Upper lobe of left lung (tissue), 6 donors: ENCODE measurements around the gene MYO1F. TPM values are rescaled to one million over a fixed set of nuclear protein-coding genes. Genes with fewer than 3 reads are reported as not detected.
A peak's percentile ranks its signal among the peaks of the same experiment; 100 is the strongest.

Experiments
- ATAC-seq, 2 donors: fragments of 200-7000 bp; cut with Tn5 transposase; one replicate each; pipeline ENCODE4 v1.9.1; 2022; ENCODE audit warnings: mild to moderate bottlenecking in 2 of 2, moderate library complexity in 2 of 2; ENCODE audit not compliant: low FRiP score in 2 of 2
- DNase-seq, 2 donors: peaks; one replicate each; pipeline ENCODE4 v3.0.0-alpha.2; 2019 to 2020
- H3K27ac ChIP-seq, 4 donors: fragments of 200-600 bp; sonication (generic); one replicate each; pipeline ENCODE4 v1.5.1; 2016 to 2019
- H3K27me3 ChIP-seq, 4 donors: fragments of 200-600 bp; sonication (generic); one replicate each; pipeline ENCODE4 v1.5.1; 2017 to 2019
- H3K36me3 ChIP-seq, 4 donors: fragments of 200-600 bp; sonication (generic); one replicate each; pipeline ENCODE4 v1.5.1; 2016 to 2019
- H3K4me1 ChIP-seq, 4 donors: fragments of 200-600 bp; sonication (generic); one replicate each; pipeline ENCODE4 v1.5.1; 2018 to 2019
- H3K4me3 ChIP-seq, 4 donors: fragments of 200-600 bp; sonication (generic); one replicate each; pipeline ENCODE4 v1.5.1; 2017 to 2019; ENCODE audit warnings: mild to moderate bottlenecking in 2 of 4, moderate library complexity in 1 of 4
- H3K9me3 ChIP-seq, 4 donors: fragments of 200-600 bp; sonication (generic); one replicate each; pipeline ENCODE4 v1.5.1; 2018 to 2019
- CTCF ChIP-seq, 6 experiments: fragments of 450-650 bp in 4 of 6; fragments of 200-600 bp in 2 of 6; sonication (generic) in 2 of 6; IDR thresholded peaks; one replicate each; pipeline ENCODE4 v1.5.1; 2016 to 2019; ENCODE audit warnings: antibody characterized with exemption in 6 of 6
- EP300 ChIP-seq, 4 donors: sonication (generic); formaldehyde crosslinking; IDR thresholded peaks; one replicate each; pipeline ENCODE4 v1.5.1; 2017; ENCODE audit warnings: antibody characterized with exemption in 4 of 4, control low read depth in 2 of 4
- POLR2A ChIP-seq, 4 donors: fragments of 450-650 bp; IDR thresholded peaks; one replicate each; pipeline ENCODE4 v1.5.1; 2016 to 2017; ENCODE audit warnings: antibody characterized with exemption in 4 of 4, mild to moderate bottlenecking in 2 of 4
- POLR2AphosphoS5 ChIP-seq, 2 donors: sonication (generic); formaldehyde crosslinking; IDR thresholded peaks; one replicate each; pipeline ENCODE4 v1.5.1; 2017; ENCODE audit warnings: antibody characterized with exemption in 2 of 2
- WGBS, 2 donors: methylation state at CpG; one replicate each; pipeline ENCODE4 v1.1.5; 2017 to 2018; 5-methylcytosine and 5-hydroxymethylcytosine counted together
- total RNA-seq, 6 donors: library from RNA; depleted of rRNA in 4 of 6; stranded (reverse); fragments of >200 nt in 4 of 6; gene quantifications; one replicate each; pipeline versions ENCODE4 v1.1.0 to v1.2.1, GENCODE V29; 2016 to 2021
- donor health status: DM: no; HTN: no; CAD: no; lungs with moderate emphysema.
- donor health status: DM: no; HTN: yes; CAD: no; lungs with severe emphysema.

The MYO1F gene
- total RNA-seq, 6 donors from 2014 or later, result 47.3 to 246 (median 127) TPM

- ATAC-seq, result peak in 1 of 2 donors; percentile 80
- Histone ChIP-seq H3K9me3 (no peaks in the 10 kb centered on the region), H3K27me3 (peaks cover 0 to 4% (median 1%) of the 10 kb centered on the region in 4 donors), H3K4me1 (peaks cover 19 to 41% (median 20%) of the 10 kb centered on the region in 4 donors), H3K27ac (peak overlapping the region in 3 of 4 donors; percentile 42 to 89 (median 64)), H3K4me3 (no peak overlapping the region), H3K36me3 (no peaks in the 10 kb centered on the region)
- 29 to 36% methylated on average over 8 of the region's 12 CpGs for WGBS, 2 donors
- TF ChIP-seq CTCF (IDR thresholded peaks at IDR 0.05) (no peak), POLR2AphosphoS5 (IDR thresholded peaks at IDR 0.05) (no peak)
- DNase-seq, result no peak
Measured at GRCh38 chr19:8611877-8612806, 34.9 kb upstream of the MYO1F start.

GRCh38 chr19:8611391-8611876 lies 34.2 kb upstream of the MYO1F start:
- WGBS, 2 donors, result 40 to 49% methylated on average over 7 to 18 of the region's 18 CpGs
- Histone ChIP-seq H3K9me3 (no peaks in the 10 kb centered on the region), H3K27ac (peak overlapping the region in 3 of 4 donors; percentile 42 to 89 (median 64)), H3K27me3 (peaks cover 0 to 4% (median 1%) of the 10 kb centered on the region in 4 donors), H3K36me3 (no peaks in the 10 kb centered on the region), H3K4me1 (peaks cover 19 to 41% (median 20%) of the 10 kb centered on the region in 4 donors), H3K4me3 (no peak overlapping the region)
- TF ChIP-seq POLR2A (IDR thresholded peaks at IDR 0.05) (no peak), CTCF (IDR thresholded peaks at IDR 0.05) (no peak), POLR2AphosphoS5 (IDR thresholded peaks at IDR 0.05) (no peak), EP300 (IDR thresholded peaks at IDR 0.05) (no peak)
- ATAC-seq (peak in 1 of 2 donors; percentile 18), DNase-seq (peak in 1 of 2 donors; percentile 78)

DNA sequence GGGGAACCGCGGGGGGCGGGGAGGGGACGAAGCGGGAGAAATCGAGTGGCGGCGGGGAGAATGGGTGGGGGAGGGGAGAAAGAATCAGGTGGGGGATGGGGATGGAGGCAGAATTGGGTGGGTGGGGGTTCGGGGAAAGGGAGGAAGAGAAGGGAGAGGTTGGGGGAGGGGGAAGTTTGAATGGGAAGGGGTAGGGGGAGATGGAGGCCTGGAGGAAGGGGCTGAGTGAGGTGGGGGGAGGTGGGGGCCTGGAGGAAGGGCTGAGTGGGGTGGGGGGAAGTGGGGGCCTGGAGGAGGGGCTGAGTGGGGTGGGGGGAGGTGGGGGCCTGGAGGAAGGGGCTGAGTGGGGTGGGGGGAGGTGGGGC lies 33.7 kb upstream of the MYO1F start:
- no peaks in the 10 kb centered on the region for H3K36me3 ChIP-seq
- peaks cover 0 to 4% (median 1%) of the 10 kb centered on the region in 4 donors for H3K27me3 ChIP-seq
- no peaks in the 10 kb centered on the region for H3K9me3 ChIP-seq
- WGBS, 2 donors, result no CpG with 5 or more reads among the region's 9 CpGs
- TF ChIP-seq CTCF (IDR thresholded peaks at IDR 0.05) (no peak), EP300 (IDR thresholded peaks at IDR 0.05) (no peak), POLR2AphosphoS5 (IDR thresholded peaks at IDR 0.05) (no peak), POLR2A (IDR thresholded peaks at IDR 0.05) (no peak)
- peak overlapping the region in 3 of 4 donors; percentile 49 to 70 (median 53) for H3K4me3 ChIP-seq
- DNase-seq (no peak), ATAC-seq (no peak)
- H3K4me1 ChIP-seq, result peaks cover 19 to 41% (median 20%) of the 10 kb centered on the region in 4 donors
- H3K27ac ChIP-seq, result peak overlapping the region; percentile 64 to 90 (median 78)

- Histone ChIP-seq H3K27me3 (peaks cover 0 to 4% (median 1%) of the 10 kb centered on the region in 4 donors), H3K9me3 (no peaks in the 10 kb centered on the region), H3K36me3 (no peaks in the 10 kb centered on the region), H3K4me3 (peak within 1 kb of the TSS; percentile 44 to 70 (median 51)), H3K4me1 (peaks cover 19 to 41% (median 20%) of the 10 kb centered on the region in 4 donors), H3K27ac (peak within 1 kb of the TSS; percentile 64 to 90 (median 78))
- WGBS, 2 donors, result 0 to 1% methylated on average over 6 to 21 of the region's 74 CpGs
- ATAC-seq, result peak in 1 of 2 donors; percentile 13
- DNase-seq, result peak in 1 of 2 donors; percentile 89
- TF ChIP-seq EP300 (IDR thresholded peaks at IDR 0.05), result no peak
- TF ChIP-seq POLR2A (IDR thresholded peaks at IDR 0.05), result no peak
- TF ChIP-seq CTCF (IDR thresholded peaks at IDR 0.05), result no peak
- no peak for TF ChIP-seq POLR2AphosphoS5 (IDR thresholded peaks at IDR 0.05)
Measured at GRCh38 chr19:8610041-8610935, 33.0 kb upstream of the MYO1F start, which contains the start of gene ADAMTS10. Gene ADAMTS10, minus strand, starts transcription at chr19:8610715. Its CDS starts 5,005 bp downstream, at chr19:8605710.
